Measurements from ENCODE around the gene KCNJ6. TPM values are rescaled to one million over a fixed set of nuclear protein-coding genes. Genes with fewer than 3 reads are reported as not detected.
A peak's percentile ranks its signal among the peaks of the same experiment; 100 is the strongest.
"Not testable (repeated sequence)": the region's sequence is repeated elsewhere in the genome, so short reads cannot be mapped to it uniquely, and the experiment has no call there.

The KCNJ6 gene
- total and polyA plus RNA-seq, 2 experiments from 2014 or later, result 0.07 to 0.46 TPM

DNA sequence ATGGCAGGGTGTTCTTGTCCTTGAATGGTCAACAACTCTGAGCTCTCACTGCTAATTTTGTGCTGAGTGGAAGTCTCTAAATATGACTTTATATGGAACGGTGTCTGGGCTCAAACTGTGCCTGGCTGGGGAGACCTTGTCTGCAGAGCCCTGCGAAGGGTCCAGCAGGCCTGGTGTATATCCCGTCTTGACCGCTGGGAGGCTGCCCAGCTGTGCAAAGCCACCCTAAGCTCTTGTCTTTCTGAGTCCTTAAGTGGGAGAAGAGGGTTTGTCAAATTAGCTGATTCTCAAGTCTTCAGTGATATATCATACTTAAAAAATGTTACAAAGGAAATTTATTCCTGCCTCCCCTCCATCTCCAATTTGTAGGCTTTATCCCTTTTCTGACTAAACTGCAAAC is 198.7 kb downstream of the KCNJ6 start:
- Histone ChIP-seq H3K4me1 (ENCODE audit: insufficient read depth) (no peaks in the 10 kb centered on the region), H3K27me3 (peaks cover 10% of the 10 kb centered on the region), H3K4me3 (no peak overlapping the region), H3K36me3 (replicated peaks; ENCODE audit: insufficient read depth, low read depth) (no peaks in the 10 kb centered on the region), H3K79me2 (no peaks in the 10 kb centered on the region), H2AFZ (no peak overlapping the region), H3K4me2 (no peak overlapping the region), H4K20me1 (ENCODE audit: insufficient read depth, poor library complexity, severe bottlenecking) (no peaks in the 10 kb centered on the region), H3K9me2 (replicated peaks; ENCODE audit: insufficient read depth) (no peaks in the 10 kb centered on the region), H3K9me3 (ENCODE audit: low read depth) (no peaks in the 10 kb centered on the region), H3K27ac (no peak overlapping the region)
- WGBS (ENCODE audit: low lambda C conversion rate, missing lambda C conversion rate), result 84% methylated on average over 4 of the region's 4 CpGs
- no peak for DNase-seq (ENCODE audit: low spot score)
- TF ChIP-seq EZH2 (IDR thresholded peaks at IDR 0.05; ENCODE audit: borderline replicate concordance) (no peak), EZH2phosphoT487 (IDR thresholded peaks at IDR 0.05; ENCODE audit: low read depth, severe bottlenecking, unreplicated experiment) (no peak)
- TF ChIP-seq, protein P1, sequence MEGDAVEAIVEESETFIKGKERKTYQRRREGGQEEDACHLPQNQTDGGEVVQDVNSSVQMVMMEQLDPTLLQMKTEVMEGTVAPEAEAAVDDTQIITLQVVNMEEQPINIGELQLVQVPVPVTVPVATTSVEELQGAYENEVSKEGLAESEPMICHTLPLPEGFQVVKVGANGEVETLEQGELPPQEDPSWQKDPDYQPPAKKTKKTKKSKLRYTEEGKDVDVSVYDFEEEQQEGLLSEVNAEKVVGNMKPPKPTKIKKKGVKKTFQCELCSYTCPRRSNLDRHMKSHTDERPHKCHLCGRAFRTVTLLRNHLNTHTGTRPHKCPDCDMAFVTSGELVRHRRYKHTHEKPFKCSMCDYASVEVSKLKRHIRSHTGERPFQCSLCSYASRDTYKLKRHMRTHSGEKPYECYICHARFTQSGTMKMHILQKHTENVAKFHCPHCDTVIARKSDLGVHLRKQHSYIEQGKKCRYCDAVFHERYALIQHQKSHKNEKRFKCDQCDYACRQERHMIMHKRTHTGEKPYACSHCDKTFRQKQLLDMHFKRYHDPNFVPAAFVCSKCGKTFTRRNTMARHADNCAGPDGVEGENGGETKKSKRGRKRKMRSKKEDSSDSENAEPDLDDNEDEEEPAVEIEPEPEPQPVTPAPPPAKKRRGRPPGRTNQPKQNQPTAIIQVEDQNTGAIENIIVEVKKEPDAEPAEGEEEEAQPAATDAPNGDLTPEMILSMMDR (IDR thresholded peaks at IDR 0.05; ENCODE audit: poor library complexity), result no peak

DNA sequence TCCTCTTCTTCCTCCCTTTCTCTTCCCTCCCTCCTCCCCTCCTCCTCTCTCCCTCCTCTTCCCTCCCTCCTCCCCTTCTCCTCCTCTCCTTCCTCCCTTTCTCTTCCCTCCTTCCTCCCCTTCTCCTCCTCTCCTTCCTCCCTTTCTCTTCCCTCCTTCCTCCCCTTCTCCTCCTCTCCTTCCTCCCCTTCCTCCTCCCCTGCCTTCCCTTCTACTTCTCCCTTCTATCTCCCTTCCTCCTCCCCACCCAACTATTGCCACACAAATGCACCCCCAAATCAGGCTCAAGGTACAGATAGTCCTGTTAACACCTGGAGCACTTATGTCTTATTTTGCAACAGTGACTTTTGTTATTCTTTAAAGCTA is 203.7 kb downstream of the KCNJ6 start:
- H2AFZ ChIP-seq; H3K4me3 ChIP-seq; H3K4me2 ChIP-seq; H4K20me1 ChIP-seq (ENCODE audit: insufficient read depth, poor library complexity, severe bottlenecking); H3K27ac ChIP-seq; H3K9me3 ChIP-seq (ENCODE audit: low read depth); H3K79me2 ChIP-seq; H3K9me2 ChIP-seq (replicated peaks; ENCODE audit: insufficient read depth); DNase-seq (ENCODE audit: low spot score); H3K36me3 ChIP-seq (replicated peaks; ENCODE audit: insufficient read depth, low read depth); H3K27me3 ChIP-seq: not testable (repeated sequence)
- H3K4me1 ChIP-seq (ENCODE audit: insufficient read depth), result peaks cover 13% of the 10 kb centered on the region

DNA sequence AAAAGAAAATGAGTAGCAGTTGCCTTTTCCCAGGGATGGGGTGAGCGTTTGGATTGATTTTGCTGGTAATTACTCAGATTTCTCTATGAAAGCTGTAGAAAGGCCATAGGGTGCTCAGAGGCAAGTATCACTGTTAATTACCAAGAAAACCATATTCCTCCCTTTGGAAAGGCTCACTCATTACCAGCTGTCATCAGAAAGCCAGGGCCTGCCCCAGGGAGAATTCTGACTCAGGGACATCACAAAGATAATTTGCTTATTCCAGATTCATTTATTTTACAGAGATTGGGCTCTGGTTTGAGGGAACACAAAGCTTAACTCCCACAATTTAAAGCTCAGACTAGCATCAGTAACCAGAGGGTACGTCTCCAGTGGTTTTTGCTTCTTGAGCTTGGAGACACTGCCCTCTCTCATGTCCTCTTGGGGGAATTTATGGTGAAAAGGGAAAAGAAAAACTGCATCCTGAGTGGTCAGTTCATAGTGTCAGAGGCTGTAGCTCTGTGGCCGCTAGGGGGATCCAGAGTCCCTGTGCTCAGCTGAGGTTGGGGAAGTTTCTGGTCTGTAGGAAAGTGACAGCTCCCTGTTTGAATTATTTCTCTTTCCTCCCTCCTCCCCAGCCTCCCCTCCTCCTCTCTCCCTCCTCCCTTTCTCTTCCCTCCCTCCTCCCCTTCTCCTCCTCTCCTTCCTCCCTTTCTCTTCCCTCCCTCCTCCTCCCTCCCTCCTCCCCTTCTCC is 204.3 kb downstream of the KCNJ6 start:
- no peak for TF ChIP-seq EZH2phosphoT487 (IDR thresholded peaks at IDR 0.05; ENCODE audit: low read depth, severe bottlenecking, unreplicated experiment)
- TF ChIP-seq, protein P1 (IDR thresholded peaks at IDR 0.05; ENCODE audit: poor library complexity), result peak; percentile 93
- H3K4me3 ChIP-seq, result no peak overlapping the region
- H3K36me3 ChIP-seq (replicated peaks; ENCODE audit: insufficient read depth, low read depth), result no peaks in the 10 kb centered on the region
- 48% methylated on average over 3 of the region's 3 CpGs for WGBS (ENCODE audit: low lambda C conversion rate, missing lambda C conversion rate)
- DNase-seq (ENCODE audit: low spot score), result peak; percentile 86
- no peaks in the 10 kb centered on the region for H4K20me1 ChIP-seq (ENCODE audit: insufficient read depth, poor library complexity, severe bottlenecking)
- H3K27ac ChIP-seq, result no peak overlapping the region
- no peak overlapping the region for H3K4me2 ChIP-seq
- H3K79me2 ChIP-seq, result no peaks in the 10 kb centered on the region
- no peak overlapping the region for H2AFZ ChIP-seq
- no peaks in the 10 kb centered on the region for H3K9me2 ChIP-seq (replicated peaks; ENCODE audit: insufficient read depth)
- H3K4me1 ChIP-seq (ENCODE audit: insufficient read depth), result peaks cover 13% of the 10 kb centered on the region
- H3K9me3 ChIP-seq (ENCODE audit: low read depth), result no peaks in the 10 kb centered on the region
- peaks cover 10% of the 10 kb centered on the region for H3K27me3 ChIP-seq

DNA sequence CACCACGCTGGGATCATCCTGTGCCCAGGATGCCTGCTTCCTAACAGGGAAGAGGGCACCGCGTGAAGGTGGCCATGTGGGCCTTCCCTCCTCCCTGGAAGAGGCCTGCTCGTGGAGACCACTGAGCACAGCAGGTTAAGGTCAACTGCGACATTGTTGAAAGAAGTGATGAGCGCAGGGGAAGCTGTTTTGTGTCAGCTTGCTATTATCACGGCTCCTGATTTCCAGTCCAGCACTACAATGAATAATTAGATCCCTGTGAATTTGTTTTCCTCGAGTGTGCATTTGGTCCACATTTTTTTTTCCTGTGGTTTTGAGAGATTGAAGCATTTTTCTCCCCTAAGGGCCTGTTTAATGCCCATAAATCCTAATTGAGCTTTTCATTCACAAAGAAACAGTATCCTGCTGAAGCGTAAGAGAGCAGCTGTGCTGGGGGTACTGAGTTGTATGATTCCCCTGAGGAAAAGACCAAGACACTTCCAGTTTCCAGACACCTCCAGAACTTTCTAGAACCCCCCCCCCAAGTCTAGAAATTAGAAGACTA is 204.9 kb downstream of the KCNJ6 start:
- H4K20me1 ChIP-seq (ENCODE audit: insufficient read depth, poor library complexity, severe bottlenecking), result no peaks in the 10 kb centered on the region
- peaks cover 10% of the 10 kb centered on the region for H3K27me3 ChIP-seq
- 73% methylated on average over 9 of the region's 9 CpGs for WGBS (ENCODE audit: low lambda C conversion rate, missing lambda C conversion rate)
- no peaks in the 10 kb centered on the region for H3K9me3 ChIP-seq (ENCODE audit: low read depth)
- H3K79me2 ChIP-seq, result no peaks in the 10 kb centered on the region
- H3K9me2 ChIP-seq (replicated peaks; ENCODE audit: insufficient read depth), result no peaks in the 10 kb centered on the region
- H3K36me3 ChIP-seq (replicated peaks; ENCODE audit: insufficient read depth, low read depth), result no peaks in the 10 kb centered on the region
- TF ChIP-seq EZH2phosphoT487 (IDR thresholded peaks at IDR 0.05; ENCODE audit: low read depth, severe bottlenecking, unreplicated experiment), result no peak
- no peak overlapping the region for H2AFZ ChIP-seq
- peaks cover 13% of the 10 kb centered on the region for H3K4me1 ChIP-seq (ENCODE audit: insufficient read depth)
- no peak overlapping the region for H3K4me3 ChIP-seq
- no peak for DNase-seq (ENCODE audit: low spot score)
- H3K4me2 ChIP-seq, result peak overlapping the region; percentile 21
- H3K27ac ChIP-seq, result no peak overlapping the region

All from hepatocyte (in vitro differentiated cells).